DMS53 treated with DMSO at 0.1 percent for 48 hours (cell line): Measurements from ENCODE around the gene IL17REL.

Source experiments
- DNase-seq: peaks from one replicate; lab custom pipeline; 2025; ENCODE audit not compliant: unreplicated experiment; lab: John Stamatoyannopoulos, UW

Gene IL17REL

GRCh38 chr22:50027639-50028537 is 15.3 kb upstream of the IL17REL start:
- peak; percentile 25 for DNase-seq

- no peak for DNase-seq
Observed at GRCh38 chr22:50025993-50026392, 13.4 kb upstream of the IL17REL start.

GRCh38 chr22:50022171-50022819 is 9.7 kb upstream of the IL17REL start:
- no peak for DNase-seq

GRCh38 chr22:50020606-50021005 is 8.0 kb upstream of the IL17REL start:
- no peak for DNase-seq

- no peak for DNase-seq
Observed at GRCh38 chr22:50019316-50019715, 6.8 kb upstream of the IL17REL start.

GRCh38 chr22:50018608-50019285 is 6.2 kb upstream of the IL17REL start:
- no peak for DNase-seq

GRCh38 chr22:50017701-50018224 is 5.2 kb upstream of the IL17REL start:
- DNase-seq: no peak

GRCh38 chr22:50016988-50017700 is 4.6 kb upstream of the IL17REL start:
- no peak for DNase-seq

GRCh38 chr22:50016308-50016987 is 3.9 kb upstream of the IL17REL start:
- no peak for DNase-seq

GRCh38 chr22:50015451-50016307 is 3.1 kb upstream of the IL17REL start:
- DNase-seq: no peak

- DNase-seq: no peak
Observed at GRCh38 chr22:50014655-50015401, 2.3 kb upstream of the IL17REL start.

- DNase-seq: no peak
Observed at GRCh38 chr22:50014053-50014501, 1.5 kb upstream of the IL17REL start.

- DNase-seq: no peak
Observed at GRCh38 chr22:50011447-50012210, 936 bp downstream of the IL17REL start.

- no peak for DNase-seq
Observed at GRCh38 chr22:50010676-50011446, 1.7 kb downstream of the IL17REL start.

GRCh38 chr22:50009765-50010675 is 2.5 kb downstream of the IL17REL start:
- no peak for DNase-seq

- DNase-seq: no peak
Observed at GRCh38 chr22:50009251-50009650, 3.3 kb downstream of the IL17REL start.
